HG03196 (cell line): ENCODE data around the gene ACTN4.

Experiments
- ATAC-seq: cut with Tn5 transposase; IDR thresholded peaks from one replicate; pipeline ENCODE4 v1.9.1; 2021; ENCODE audit not compliant: unreplicated experiment

ACTN4 gene

DNA sequence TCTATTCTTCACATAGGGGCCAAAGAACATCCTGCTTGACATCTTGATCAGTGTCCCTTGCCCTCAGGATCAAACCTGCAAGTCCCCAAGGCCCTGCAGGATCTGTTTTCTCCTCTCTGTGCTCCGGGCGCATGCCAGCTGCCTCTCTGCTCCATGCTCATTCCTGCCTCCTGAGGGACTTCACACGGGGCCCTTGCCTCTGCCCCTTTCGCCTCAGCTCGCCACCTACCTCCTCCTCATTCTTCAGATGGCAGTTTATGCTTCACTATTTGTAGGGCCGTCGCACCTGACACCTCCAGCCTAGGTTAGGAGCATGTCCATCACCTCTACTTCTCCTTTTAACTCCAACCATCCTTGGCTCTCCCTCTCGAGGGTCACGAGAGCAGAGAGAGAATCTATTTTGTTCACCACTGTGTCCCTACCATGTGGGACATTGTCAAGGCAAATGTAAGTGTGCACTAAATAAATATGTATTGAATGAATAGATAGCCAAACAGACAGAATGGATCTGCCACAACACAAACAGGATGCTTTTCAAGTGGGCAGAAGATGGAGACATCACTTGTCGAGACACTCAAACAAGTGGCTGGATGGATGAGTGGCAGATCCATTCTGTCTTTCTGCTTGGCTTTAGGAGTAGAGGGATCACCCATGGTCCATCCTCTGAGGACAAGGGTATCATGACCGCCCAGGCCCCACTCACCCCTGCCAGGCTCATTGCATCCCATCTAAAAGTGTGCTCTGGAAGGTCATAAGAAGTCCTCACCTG, 29.6 kb downstream of the ACTN4 start:
- no peak for ATAC-seq

DNA sequence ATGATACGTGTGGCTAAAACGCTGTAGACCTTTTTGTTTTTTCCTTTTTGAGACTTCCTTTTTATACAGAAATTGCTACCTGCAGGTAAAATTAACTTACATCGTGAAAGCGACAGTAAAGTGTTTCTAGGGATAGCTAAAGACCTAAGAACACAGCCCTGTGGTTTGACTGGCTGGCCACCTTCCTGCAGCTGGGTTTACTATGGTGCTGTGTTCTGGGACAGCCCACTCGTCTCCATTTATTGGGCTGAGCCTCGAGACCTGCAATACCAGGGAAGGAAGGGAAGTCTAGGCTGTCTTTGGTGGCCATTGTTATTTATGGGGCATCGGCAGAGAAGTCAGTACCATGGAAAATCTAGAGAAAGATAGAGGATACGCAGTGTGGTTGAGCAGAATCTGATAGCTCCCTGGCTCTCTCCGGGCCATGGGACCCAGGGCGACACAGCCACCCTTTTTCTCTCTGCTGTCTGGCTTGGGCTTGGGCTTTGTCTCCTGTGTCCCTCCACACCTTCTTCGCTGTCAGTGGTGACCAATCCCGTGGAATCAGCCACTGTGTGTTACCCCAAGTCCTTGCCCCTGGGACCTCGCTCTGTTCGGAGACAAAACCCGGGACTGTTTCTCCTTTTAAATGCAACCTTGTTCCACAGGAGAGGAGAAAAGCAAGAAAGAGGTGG, 30.9 kb downstream of the ACTN4 start:
- no peak for ATAC-seq

- no peak for ATAC-seq
These were observed 31.5 kb downstream of the ACTN4 start for GRCh38 chr19:38678891-38679494.

DNA sequence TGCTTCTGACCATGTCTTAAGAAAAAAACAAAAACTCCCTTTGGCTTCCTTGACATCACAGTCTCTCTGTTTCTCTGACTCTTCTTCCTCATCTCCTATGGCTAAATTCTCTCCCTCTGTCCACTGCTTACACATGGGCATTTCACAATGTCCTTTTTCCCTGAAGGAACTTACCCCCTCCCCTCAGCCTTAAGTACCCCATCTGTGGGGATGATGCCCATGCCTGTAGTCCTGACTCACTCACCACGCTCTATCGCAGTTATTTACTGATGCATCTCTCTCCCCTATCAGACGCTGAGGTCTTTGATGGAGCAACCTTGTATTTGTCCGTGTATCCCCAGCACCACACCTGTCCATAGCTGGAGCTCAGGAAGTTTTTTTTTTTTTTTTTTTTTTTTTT, 32.4 kb downstream of the ACTN4 start:
- no peak for ATAC-seq

DNA sequence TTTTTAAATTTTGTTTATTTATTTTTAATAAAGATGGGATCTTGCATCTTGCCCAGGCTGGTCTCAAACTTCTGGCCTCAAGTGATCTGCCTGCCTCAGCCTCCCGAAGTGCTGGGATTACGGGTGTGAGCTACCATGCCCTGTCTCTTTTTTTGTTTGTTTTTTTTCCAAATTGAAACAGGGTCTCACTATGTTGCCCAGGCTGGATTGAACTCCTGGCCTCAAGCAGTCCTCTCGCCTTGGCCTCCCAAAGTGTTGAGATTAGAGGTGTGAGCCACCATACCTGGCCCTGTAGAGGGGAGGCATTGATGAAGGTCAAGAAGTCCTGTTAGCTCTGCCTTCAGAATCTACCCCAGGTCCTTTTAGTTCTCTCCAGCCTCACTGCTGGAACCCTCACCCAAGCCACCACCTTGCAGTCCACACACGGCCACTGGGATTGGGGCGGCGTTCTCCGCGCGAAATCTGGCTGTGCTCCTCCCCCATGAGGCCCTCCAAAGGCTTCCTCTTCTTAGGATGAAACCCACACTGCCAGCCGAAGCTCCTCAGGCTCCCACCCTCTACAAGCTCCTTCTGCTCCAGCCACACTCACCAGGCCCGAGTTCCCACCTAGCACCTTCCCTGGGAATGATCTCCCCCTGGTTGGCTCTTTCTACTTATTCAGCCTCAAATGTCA, 34.9 kb downstream of the ACTN4 start:
- ATAC-seq: no peak

- no peak for ATAC-seq
These were observed 35.5 kb downstream of the ACTN4 start for GRCh38 chr19:38682872-38683392.

DNA sequence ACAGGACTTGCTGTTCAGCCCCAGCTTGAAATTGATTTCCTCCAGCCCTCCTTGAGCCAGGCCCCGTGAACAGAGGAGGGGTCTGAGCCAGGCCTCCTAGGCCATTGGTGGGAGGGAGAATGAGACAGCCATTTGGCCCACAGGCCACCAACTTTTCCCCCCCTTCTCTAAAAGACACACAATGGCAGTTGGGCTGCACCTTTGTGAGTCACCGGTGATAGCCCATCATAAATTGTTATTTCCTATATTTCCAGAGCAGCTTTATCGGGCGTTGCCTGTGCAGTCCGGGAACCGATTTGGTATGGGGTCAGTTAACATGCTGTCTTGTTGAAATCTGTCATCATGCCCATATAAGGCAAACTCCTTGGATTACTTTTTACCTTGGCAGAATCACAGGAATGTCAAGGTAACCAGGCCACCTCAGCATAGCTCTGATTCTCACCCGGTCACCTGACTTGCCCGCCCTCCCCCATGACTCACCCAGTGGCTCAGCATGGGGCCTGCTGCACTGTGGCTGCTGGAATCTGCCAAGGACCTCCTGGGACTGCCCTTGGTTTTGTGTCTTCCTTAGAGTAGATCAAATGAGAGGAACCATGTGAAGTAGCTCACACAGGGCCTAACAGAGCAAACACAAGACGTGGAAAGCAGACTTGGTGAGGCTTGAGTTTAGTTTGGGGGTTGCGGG, 36.1 kb downstream of the ACTN4 start:
- no peak for ATAC-seq

GRCh38 chr19:38684078-38684861, 36.8 kb downstream of the ACTN4 start:
- no peak for ATAC-seq

DNA sequence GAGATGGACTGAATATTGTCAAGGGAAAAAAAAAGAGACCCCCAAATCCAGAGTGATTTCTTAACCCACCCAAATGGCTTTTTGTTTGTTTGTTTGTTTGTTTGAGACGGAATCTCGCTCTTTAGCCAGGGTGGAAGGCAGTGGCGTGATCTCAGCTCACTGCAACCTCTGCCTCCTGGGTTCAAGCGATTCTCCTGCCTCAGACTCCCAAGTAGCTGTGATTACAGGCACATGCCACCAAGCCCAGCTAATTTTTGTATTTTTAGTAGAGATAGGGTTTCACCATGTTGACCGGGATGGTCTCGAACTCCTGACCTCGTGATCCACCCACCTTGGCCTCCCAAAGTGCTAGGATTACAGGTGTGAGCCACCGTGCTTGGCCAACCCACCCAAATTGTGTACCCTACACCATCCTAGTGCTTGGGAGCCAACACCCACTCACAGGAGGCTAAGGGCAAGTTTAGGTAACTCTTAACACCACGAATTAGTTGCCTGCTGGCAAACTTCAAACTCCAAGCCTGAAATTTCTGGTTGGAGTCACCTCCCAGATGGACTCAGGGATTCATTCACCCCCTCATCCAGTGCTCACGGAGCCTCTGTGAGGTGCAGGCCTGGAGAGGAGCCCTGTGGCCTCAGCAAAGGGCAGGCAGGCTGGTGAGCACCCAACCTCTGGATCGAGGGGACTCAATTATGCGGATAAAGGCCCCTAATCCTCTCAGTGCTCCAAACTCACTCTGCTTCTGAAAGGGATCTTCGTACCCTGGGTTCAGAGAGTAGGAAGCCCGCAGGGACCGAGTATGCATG, 37.6 kb downstream of the ACTN4 start:
- ATAC-seq: no peak

DNA sequence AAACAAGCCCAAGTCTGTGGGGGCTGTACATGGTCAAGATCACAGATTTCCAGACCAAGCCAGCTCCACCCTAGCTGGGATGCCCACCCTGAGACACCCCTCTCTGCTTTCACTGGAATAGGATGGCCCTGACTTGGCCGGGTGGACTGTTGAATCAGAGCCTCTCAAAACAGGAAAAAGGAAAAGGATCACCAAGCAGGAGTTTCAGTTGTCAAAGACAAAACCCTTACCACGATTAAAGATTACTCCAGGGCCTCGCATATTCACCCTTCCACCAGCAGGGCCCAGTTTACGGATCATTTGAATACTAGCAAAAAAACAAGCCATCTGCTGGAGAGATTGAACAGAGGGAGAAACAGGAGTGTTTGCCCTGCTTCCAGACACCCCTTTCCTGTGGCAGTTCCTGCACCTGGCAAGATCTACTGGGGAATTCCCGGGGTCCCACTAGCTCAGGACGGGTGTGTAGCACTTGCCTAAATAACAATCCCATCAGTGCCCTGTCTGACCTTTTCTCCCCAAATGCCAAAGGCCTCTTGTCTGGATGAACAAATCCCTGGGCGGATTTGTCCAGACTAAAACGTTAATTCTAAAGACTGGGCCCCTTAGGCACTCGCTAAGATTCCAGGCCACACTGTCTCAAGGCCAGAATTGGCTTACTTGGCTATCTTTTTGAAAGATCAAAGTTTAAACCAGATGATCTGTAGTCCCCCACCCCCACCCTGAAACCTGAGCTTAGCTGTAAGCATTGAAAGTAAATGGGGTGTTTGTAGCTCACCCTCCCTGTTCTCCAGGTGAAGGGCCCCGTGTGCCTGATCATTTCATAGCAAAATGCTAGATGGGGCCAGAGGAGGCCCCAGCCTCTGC, 38.4 kb downstream of the ACTN4 start:
- ATAC-seq: no peak

DNA sequence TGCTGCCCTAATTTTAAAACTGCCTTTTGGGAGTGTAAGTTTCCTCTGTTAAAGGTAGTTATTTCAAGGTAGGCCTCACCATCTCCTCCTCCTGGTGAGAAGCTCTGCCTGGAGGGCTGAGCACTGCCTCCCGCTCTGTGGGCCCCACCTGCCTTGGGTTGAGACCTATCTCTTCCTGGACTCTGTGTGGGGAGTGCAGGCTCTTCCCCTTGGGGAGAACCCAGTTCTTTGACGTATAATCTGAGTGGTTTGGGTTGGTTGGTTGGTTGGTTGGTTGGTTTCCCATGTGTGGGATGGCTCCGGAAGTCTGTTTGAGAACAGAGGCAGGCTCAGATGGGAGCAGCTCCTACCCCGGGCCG, 39.1 kb downstream of the ACTN4 start:
- ATAC-seq: no peak

- ATAC-seq: no peak
These were observed 40.5 kb downstream of the ACTN4 start for GRCh38 chr19:38687837-38688378.

GRCh38 chr19:38690146-38690545, 42.7 kb downstream of the ACTN4 start:
- ATAC-seq: no peak

DNA sequence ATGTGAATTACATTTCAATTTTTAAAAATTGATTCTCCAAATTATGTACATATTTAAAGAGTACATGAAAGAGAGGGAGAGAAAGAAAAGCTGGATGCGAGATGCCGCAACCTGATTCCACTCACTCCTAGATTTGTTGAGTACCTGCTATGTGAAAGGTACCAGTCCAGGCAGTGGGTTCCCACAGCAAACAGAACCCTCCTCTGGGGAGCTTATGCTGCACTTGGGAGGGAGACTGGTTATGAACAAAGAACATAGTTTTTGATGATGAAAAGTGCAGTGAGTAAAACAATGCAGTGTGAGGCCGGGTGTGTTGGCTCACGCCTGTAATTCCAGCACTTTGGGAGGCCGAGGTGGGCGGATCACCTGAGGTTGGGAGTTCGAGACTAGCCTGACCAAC, 43.4 kb downstream of the ACTN4 start:
- no peak for ATAC-seq

GRCh38 chr19:38691938-38692457, 44.5 kb downstream of the ACTN4 start:
- no peak for ATAC-seq

DNA sequence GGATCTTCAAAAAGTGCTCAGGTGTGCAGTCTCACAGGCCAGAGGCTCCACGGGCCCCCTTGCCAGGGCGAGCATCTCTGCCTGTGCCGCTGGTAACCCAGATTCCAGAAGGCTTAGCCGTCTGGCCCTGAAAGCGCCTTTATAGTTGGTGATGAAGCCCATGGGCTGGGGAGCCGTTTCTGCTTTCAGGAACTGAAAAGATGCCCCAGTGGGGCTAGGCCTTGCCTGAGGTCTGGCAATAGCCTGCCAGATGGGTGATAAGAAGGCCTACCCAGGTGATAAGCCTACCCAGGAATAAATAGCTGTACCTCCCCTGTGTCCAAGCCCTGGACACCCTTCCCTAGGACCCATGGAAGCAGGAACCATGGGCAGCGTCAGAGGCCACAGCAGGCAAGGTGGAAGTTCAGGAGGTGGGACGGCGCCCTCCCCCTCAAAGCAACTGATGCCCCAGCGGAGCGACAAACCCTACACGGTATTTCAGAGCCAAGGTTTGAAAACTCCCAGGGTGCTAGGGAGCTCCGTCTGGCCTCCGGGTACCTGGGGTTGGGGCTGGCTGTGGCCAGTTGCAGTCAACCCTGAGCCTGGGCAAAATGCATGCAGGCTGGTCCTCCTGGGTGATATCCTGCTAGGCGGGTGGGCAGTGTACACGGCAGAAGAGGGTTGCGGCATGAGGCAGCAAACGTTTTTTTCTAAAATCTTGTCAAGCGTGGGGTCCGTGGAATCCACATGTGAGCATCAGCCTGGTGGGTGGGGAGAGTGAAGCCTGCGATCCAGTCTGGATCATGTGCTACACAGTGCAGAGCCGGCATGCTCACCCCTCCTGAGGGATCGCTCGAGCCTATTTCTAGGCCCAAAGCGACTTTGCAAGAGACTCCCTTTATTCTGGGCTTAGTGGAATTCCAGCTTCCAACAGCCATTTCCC, 45.3 kb downstream of the ACTN4 start:
- no peak for ATAC-seq
